NCI-H748 (cell line): ENCODE measurements around the gene TSEN15.
A peak's percentile ranks its signal among the peaks of the same experiment; 100 is the strongest.

Source experiments
- DNase-seq: peaks from one replicate; lab custom pipeline; 2025; ENCODE audit not compliant: unreplicated experiment; lab: John Stamatoyannopoulos, UW

TSEN15 gene

DNA sequence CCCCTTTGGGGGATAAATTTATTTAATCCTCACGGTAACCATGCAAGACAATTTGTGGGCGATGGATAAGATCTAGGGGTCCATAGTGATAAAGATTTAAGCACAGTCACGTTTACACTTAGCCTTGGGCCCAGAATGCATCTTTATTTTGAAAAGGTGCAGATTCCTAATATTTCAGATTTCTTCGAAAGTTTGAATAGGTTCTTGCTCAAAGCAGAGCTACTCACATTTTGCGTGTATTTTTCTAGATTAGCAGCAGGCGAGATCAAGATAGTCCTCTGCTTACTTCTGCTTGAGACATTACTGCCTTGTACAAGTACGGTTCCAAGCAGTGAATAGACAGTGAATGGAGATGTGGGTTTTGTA lies 647 bp downstream of the TSEN15 start:
- no peak for DNase-seq

GRCh38 chr1:184052750-184053149 lies 1.2 kb downstream of the TSEN15 start:
- DNase-seq, result no peak

DNA sequence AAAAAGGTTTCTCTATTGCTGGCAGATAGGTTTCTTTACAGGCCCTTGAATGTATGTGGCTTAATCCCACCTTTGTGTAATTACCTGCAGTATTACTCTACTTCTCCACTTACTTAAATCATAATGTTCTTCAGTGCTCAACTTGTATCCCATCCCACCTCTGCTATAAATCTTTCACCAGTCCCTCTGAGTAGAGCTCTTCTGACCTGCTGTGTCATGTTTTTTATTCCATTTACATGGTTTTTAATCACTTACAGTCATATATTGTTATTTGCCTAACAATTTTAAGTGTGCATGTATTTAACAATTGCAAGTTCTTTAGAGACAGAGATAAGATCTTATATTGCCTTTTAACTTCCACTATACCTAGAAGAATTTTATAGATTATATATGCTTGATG lies 2.4 kb downstream of the TSEN15 start:
- DNase-seq, result no peak

GRCh38 chr1:184056921-184057555 lies 5.5 kb downstream of the TSEN15 start:
- DNase-seq, result no peak

DNA sequence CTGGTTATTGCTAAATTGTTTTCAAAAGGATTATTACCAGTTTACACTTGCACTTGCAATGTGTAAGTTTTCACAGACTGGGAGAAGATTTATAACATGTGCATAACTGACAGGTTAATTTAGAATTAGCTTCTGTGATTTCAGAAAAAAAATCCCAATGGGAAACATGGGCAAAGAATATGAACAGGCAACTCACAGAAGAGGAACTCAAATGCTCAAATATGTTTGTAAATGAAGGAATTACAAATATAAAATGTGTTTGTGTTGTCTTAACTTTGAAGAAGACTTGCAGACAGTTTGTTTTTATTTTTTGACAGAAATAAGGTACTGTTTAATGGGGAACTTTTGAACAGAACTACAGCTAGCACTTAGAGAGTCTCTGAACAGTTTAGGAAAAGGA lies 8.4 kb downstream of the TSEN15 start:
- no peak for DNase-seq

- DNase-seq, result no peak
Measured at GRCh38 chr1:184060316-184060715, 8.8 kb downstream of the TSEN15 start.

- DNase-seq, result no peak
Measured at GRCh38 chr1:184061396-184062003, 10.0 kb downstream of the TSEN15 start.

DNA sequence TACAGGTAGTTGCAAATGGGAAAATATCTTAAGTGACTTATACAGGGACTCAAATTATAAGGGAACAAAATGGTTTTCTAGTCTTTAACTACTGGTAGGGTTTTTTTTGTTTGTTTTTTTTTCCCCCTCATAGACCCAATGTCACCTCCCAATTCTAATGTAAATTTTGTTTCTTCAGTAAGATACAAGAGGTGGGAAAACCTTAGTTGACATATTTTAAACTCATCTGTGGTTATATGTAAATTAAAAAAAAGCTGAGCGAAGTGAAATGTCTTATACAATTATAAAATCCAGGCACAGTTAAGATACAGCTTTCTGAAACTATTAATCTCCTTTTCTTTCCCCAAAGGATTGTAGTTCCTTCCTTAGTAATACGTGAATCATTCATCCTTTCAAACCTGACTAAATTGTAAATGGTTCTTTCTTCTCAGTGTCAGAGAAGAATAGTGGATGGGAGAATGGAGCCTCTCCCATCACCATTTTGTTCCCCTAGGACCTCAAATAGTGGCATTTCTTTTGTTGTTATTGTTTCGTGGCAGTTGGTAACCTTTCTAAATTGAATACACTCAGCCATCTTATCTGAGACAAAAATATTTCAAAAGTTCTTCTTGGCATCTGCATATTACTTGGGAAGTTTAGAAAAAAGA lies 11.2 kb downstream of the TSEN15 start:
- DNase-seq, result no peak

DNA sequence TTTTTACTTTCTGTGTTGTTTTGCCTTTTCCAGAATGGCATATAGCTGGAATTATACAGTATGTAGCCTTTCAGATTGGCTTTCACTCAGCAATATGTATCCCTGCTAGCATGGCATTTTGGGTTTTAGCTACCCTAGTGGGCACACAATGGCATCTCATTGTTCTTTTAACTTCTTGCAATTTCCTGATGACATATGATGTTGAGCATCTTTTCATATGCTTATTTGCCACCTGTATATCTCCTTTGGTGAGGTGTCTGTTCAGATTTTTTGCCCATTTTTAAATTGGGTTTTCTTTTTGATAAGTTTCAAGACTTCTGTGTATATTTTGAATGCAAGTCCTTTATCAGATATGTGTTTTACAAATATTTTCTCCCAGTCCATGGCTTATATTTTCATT lies 14.0 kb downstream of the TSEN15 start:
- DNase-seq, result no peak

- DNase-seq, result no peak
Measured at GRCh38 chr1:184068354-184068753, 16.8 kb downstream of the TSEN15 start.

GRCh38 chr1:184069675-184070074 lies 18.1 kb downstream of the TSEN15 start:
- no peak for DNase-seq

DNA sequence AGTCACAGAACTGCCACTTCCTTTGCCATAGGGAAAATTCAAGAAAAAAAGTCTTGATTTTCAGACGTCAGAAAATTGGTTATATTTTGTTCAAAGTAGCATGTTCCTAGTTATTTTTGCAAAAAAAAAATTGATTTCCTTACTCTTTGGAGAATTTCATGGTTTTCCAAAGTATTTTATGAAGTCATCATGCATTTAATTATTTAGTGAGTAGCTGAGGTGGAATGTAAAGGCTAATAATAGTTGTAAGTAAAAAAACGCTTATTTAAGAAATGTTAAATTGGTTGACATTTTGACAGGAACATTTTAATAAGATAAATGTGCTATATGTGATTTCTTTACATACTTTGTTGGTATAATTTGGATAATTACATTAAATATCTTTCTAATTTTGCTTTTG lies 20.8 kb downstream of the TSEN15 start:
- no peak for DNase-seq

- no peak for DNase-seq
Measured at GRCh38 chr1:184074383-184074782, 22.9 kb downstream of the TSEN15 start.

GRCh38 chr1:184075055-184076029 lies 23.8 kb downstream of the TSEN15 start:
- peak; percentile 53 for DNase-seq

DNA sequence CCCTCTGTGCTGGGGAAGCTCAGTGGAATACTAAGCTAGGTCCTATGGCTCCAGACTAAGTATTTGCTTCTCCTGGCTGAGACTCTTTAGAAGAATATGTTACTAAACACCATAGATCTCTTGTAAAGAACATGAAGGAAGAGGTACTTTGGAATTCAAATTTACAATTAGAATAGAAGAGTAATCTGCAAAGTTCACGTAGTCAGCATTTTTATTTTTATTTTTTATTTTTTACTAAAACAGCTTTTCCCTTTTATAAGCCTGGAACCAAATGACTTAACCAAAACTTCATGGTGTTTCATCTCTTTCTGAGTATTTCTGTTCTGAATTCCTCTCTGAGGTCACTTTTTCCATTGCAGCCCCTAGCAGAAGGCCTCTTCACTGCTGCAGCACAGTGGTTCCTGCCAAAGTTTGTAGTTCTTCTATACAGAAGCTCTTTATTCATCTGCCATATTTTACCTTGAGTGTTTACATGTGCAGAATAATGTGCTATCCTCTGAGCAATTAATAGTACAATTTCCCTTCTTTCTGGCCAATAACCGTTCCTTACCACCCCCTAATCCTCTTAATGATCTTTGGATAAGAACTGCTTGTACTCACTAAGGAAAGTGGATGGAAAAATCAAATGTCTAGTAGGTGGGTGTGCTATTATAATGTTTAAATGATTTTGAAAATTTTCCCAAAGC lies 27.2 kb downstream of the TSEN15 start:
- no peak for DNase-seq

- DNase-seq, result no peak
Measured at GRCh38 chr1:184080309-184080708, 28.8 kb downstream of the TSEN15 start.

DNA sequence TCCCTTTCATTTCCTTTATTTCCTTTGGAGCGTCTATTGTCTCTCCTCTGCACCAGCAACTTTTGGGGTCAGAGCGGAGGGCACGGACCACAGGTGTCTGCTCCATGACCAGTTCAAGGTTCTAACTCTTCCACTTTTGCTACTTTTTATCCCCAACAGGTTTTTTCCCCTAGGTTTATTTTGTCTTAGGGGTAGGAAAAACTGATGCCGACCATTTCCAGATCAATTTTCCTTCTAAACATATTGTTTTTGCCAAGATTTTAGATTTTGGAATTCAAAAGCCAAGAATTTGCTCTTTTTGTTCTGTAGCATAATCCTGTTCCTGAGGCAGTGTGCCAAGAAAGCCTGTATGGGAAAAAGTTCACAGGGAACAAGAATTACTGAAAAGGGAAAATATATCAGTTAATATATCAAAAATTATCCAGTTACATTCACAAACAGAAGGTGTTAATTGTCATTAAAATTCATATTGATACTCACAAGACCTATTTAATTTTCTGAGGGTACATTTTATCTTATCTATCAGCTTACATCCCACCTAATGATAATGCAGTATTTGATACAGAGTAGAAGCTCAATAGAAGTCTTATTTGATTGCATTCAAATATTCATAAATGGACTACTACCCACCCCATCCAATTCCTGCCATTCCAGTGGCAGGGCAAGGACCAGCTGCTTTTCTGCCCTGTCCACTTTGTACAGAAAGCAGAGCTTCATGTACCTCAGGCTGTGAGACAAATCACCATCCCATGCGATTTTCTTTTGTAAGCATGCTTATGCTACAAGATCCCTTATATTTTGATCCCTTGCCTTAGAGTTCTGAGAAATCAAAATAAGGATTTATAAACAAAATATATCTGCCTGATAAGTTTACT lies 31.2 kb downstream of the TSEN15 start:
- no peak for DNase-seq

- no peak for DNase-seq
Measured at GRCh38 chr1:184085667-184086066, 34.1 kb downstream of the TSEN15 start.

DNA sequence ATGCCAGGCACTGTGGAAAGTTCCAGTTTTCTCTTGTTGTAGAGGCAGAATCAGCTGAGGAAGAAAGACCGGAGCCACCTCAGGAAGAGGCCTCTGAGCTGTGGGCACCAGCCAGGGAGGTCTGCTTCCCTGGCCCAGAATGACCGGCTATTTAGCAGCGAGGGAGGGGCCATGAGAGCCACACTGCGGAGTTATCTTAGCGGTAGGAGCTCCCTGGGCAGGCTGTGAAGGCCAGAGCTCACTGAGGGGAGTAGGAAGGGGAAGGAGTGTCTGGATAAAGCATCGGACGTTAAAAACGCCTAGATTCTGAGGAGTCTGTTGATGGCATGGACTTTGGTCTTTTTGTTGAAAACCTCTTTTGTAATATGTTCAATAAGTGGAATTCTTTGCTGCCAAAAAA lies 36.5 kb downstream of the TSEN15 start:
- no peak for DNase-seq

DNA sequence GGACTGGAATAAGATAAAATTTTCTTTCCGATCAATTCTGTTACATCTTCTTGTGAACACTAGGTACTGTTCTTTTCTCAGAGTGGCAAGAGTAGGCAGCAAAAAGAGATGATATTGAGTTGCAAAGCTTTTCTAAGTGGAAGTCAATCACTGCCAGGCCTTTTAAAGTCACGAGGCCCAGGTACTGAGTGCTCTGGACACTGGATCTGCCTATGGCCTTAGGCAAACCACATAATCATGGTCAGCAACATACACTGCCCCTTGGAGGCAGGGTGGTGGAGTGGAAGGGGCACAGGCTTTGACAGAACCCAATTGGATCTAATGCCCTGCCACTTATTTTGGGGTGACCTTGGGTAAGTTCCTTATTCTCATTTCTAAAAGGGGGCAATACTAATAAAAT lies 41.5 kb downstream of the TSEN15 start:
- no peak for DNase-seq
